Activated CD8-positive, alpha-beta T cell treated with anti-CD3 and anti-CD28 coated beads for 36 hours (primary cell): ENCODE measurements around the gene PRKAG1. TPM values are rescaled to one million over a fixed set of nuclear protein-coding genes. Genes with fewer than 3 reads are reported as not detected.

Experiments
- ATAC-seq: fragments of 200-7000 bp; cut with Tn5 transposase; one replicate; pipeline ENCODE4 v1.10.0; 2021; ENCODE audit warnings: mild to moderate bottlenecking, moderate library complexity
- CTCF ChIA-PET: fragments of 350-600 bp; sonication (Branson Sonifier 250); formaldehyde crosslinking; loops from one replicate; lab custom pipeline; 2021; ENCODE audit warnings: antibody characterized with exemption; lab: Charles Lee
- POLR2A ChIA-PET: fragments of 350-600 bp; sonication (Branson Sonifier 250); formaldehyde crosslinking; loops from one replicate; lab custom pipeline; 2021; ENCODE audit warnings: antibody characterized with exemption; lab: Charles Lee
- DNase-seq: peaks from one replicate; pipeline ENCODE4 v3.0.0-alpha.2; 2020
- H3K27ac Mint-ChIP-seq: one replicate; pipeline ENCODE4 v1.8.0; 2021; ENCODE audit warnings: mild to moderate bottlenecking, mixed read lengths
- H3K27me3 Mint-ChIP-seq: one replicate; pipeline ENCODE4 v1.8.0; 2021; ENCODE audit warnings: mixed read lengths
- H3K36me3 Mint-ChIP-seq: one replicate; pipeline ENCODE4 v1.8.0; 2021; ENCODE audit warnings: low read depth, mixed read lengths
- H3K4me1 Mint-ChIP-seq: one replicate; pipeline ENCODE4 v1.8.0; 2021; ENCODE audit warnings: low read depth, mixed read lengths
- H3K4me3 Mint-ChIP-seq: one replicate; pipeline ENCODE4 v1.8.0; 2021; ENCODE audit warnings: mild to moderate bottlenecking, moderate library complexity, mixed read lengths
- H3K9me3 Mint-ChIP-seq: one replicate; pipeline ENCODE4 v1.8.0; 2021; ENCODE audit warnings: mixed read lengths
- intact Hi-C: fragments of 100-400 bp; cut with micrococcal nuclease; formaldehyde crosslinking; loops from one replicate; pipeline ENCODE4 v1.10.0; 2022
- total RNA-seq, 2 experiments: library from RNA; stranded (reverse); gene quantifications; one replicate each; pipeline ENCODE4 v1.2.3, GENCODE V29; 2021
- TF ChIP-seq, protein P1 (sequence below): fragments of 200-600 bp; IDR thresholded peaks from one replicate; pipeline ENCODE4 v1.8.0; 2022; ENCODE audit warnings: antibody characterized with exemption, mild to moderate bottlenecking

PRKAG1 gene
- total RNA-seq, 2 experiments from 2014 or later: 43.3 to 47.3 TPM

DNA sequence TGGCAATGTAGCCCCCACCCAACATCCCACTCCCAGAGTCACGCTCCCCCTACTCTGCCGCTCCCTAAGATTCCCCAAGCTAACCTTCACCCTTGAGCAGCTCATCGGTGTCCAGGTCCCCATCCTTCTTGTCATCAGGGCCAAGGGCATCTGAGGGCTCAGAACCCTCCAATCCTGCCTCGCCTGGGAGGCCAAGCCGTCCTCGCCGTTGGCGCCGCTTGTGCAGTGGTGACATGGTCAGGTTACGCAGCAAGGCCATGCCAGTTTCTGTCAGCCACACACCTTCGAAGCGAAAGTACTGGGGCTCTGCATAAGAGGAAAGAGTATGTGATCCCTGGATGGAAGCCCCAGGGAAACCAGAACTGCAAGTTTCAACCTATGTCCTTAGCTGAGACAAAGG, 26.1 kb upstream of the PRKAG1 start:
- H3K27me3 Mint-ChIP-seq: no peaks in the 10 kb centered on the region
- ChIA-PET POLR2A (interaction anchor here (1.4 kb wide), 3 partner anchors 14 to 47 kb away, joined by 3 to 4 read pairs (median 3); no protein-coding TSS in a partner anchor), CTCF (interaction anchor here (0.5 to 8.1 kb wide), 16 partner anchors 11 to 154 kb away, joined by 4 to 56 read pairs (median 11); partner anchors contain the start of genes DDN and RHEBL1)
- H3K27ac Mint-ChIP-seq: peak overlapping the region; percentile 47
- no peaks in the 10 kb centered on the region for H3K9me3 Mint-ChIP-seq
- ATAC-seq (no peak), DNase-seq (no peak)
- intact Hi-C loops: no loop called here
- H3K36me3 Mint-ChIP-seq: peaks cover 69% of the 10 kb centered on the region
- H3K4me1 Mint-ChIP-seq: no peaks in the 10 kb centered on the region
- no peak overlapping the region for H3K4me3 Mint-ChIP-seq
- TF ChIP-seq, protein P1, sequence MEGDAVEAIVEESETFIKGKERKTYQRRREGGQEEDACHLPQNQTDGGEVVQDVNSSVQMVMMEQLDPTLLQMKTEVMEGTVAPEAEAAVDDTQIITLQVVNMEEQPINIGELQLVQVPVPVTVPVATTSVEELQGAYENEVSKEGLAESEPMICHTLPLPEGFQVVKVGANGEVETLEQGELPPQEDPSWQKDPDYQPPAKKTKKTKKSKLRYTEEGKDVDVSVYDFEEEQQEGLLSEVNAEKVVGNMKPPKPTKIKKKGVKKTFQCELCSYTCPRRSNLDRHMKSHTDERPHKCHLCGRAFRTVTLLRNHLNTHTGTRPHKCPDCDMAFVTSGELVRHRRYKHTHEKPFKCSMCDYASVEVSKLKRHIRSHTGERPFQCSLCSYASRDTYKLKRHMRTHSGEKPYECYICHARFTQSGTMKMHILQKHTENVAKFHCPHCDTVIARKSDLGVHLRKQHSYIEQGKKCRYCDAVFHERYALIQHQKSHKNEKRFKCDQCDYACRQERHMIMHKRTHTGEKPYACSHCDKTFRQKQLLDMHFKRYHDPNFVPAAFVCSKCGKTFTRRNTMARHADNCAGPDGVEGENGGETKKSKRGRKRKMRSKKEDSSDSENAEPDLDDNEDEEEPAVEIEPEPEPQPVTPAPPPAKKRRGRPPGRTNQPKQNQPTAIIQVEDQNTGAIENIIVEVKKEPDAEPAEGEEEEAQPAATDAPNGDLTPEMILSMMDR: no peak

GRCh38 chr12:49043856-49044258, 25.3 kb upstream of the PRKAG1 start:
- peak; percentile 84 for DNase-seq
- no peaks in the 10 kb centered on the region for H3K4me1 Mint-ChIP-seq
- intact Hi-C loops: no loop called here
- TF ChIP-seq, protein P1: peak; percentile 86
- no peaks in the 10 kb centered on the region for H3K27me3 Mint-ChIP-seq
- H3K9me3 Mint-ChIP-seq: no peaks in the 10 kb centered on the region
- ChIA-PET POLR2A (interaction anchor here (1.3 to 1.5 kb wide), 5 partner anchors 12 to 46 kb away, joined by 3 to 5 read pairs (median 4); no protein-coding TSS in a partner anchor), CTCF (interaction anchor here (0.6 to 8.1 kb wide), 35 partner anchors 11 to 300 kb away, joined by 3 to 56 read pairs (median 5); partner anchors contain the start of genes ARF3, DDN, PRKAG1 and RHEBL1)
- H3K27ac Mint-ChIP-seq: no peak overlapping the region
- H3K4me3 Mint-ChIP-seq: no peak overlapping the region
- peaks cover 68% of the 10 kb centered on the region for H3K36me3 Mint-ChIP-seq
- ATAC-seq: peak; percentile 94

- H3K4me1 Mint-ChIP-seq: no peaks in the 10 kb centered on the region
- TF ChIP-seq, protein P1: no peak
- H3K36me3 Mint-ChIP-seq: peaks cover 63% of the 10 kb centered on the region
- no peak overlapping the region for H3K27ac Mint-ChIP-seq
- no peaks in the 10 kb centered on the region for H3K27me3 Mint-ChIP-seq
- H3K9me3 Mint-ChIP-seq: no peaks in the 10 kb centered on the region
- ChIA-PET CTCF (interaction anchor here (0.6 to 8.1 kb wide), 34 partner anchors 10 to 300 kb away, joined by 3 to 56 read pairs (median 6); partner anchors contain the start of genes ARF3, DDN, PRKAG1 and RHEBL1), POLR2A (interaction anchor here (1.1 to 1.5 kb wide), 5 partner anchors 9 to 21 kb away, joined by 3 to 5 read pairs (median 4); no protein-coding TSS in a partner anchor)
- intact Hi-C loops: no loop called here
- H3K4me3 Mint-ChIP-seq: no peak overlapping the region
- no peak for ATAC-seq
- DNase-seq: no peak
These were observed 24.7 kb upstream of the PRKAG1 start for GRCh38 chr12:49043241-49043640.

DNA sequence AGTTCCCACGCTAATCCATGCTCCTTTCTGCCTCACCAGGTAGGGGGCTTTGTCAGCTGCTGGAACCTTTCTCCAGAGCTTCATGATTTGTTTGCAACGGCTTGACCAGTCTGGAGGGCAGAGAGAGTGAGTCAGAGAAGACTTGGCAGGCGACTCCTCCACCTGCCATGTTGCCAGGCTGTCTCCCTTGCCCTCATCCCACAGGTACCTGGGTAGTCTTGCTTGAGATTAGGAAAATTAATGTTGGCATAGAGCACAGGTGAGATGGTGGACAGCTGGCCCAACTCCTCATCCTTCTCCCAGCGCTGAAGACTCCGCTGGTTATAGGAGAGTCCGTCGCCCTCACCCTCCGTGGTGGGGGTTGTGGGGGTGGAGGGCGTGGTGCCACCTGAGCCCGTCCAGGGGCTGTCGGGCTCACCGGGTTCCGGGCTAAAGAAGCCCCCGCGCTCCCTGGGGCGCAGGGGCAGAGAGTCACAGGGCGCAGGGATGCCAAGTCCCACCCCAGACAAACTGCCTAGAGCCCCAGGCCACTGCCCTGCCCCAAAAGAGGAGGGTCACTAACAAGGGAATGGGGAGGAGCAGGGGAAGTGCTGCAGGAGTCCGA, 23.4 kb upstream of the PRKAG1 start:
- Mint-ChIP-seq H3K27me3 (no peaks in the 10 kb centered on the region), H3K4me1 (no peaks in the 10 kb centered on the region), H3K27ac (no peak overlapping the region), H3K4me3 (no peak overlapping the region), H3K36me3 (peaks cover 55% of the 10 kb centered on the region), H3K9me3 (no peaks in the 10 kb centered on the region)
- TF ChIP-seq, protein P1: no peak
- ChIA-PET POLR2A (no interaction called here), CTCF (interaction anchor here (1.0 to 8.1 kb wide), 7 partner anchors 23 to 189 kb away, joined by 3 to 56 read pairs (median 17); partner anchors contain the start of gene DDN)
- intact Hi-C loops: no loop called here
- no peak for ATAC-seq
- no peak for DNase-seq
